ENCODE data around the gene HMGXB4.

HMGXB4 gene

DNA sequence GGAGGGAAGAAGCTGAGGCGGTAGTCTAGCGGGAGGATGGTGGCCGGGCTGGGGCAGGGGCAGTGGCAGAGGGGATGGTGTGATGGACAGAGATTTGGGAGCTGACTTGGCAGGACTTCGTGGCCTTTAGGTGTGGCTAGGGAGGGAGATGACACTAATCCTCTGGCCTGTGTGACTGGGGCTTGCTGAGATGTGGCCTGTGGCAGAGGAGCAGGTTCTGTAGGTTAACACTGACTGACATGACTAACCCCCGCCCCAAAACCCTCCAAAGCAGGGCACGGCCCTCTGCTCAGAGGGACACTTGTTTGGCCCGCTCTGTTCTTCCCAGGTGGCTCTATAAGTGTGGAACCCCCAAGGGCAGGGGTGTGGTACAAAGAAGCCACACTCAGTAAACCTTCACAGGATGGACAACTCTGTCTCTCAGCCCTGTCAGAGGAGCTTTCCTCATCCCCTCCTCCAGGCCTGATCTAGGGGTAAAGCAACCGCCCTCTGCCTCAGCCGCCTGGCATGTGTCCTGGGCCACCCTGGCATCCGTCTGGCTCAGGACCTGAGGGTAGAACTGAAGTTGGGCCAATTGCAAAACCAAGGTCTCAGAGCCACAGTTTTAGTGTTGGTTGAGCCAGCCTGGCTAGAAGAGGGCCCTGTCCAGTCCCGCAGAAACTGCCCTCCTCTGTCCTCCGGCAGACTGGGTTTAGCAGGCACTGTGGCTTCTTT lies 58.0 kb downstream of the HMGXB4 start:
- peak overlapping the region; percentile 25 to 52 for H3K27ac ChIP-seq
- no peak for TF ChIP-seq CTCF (IDR thresholded peaks at IDR 0.05)
- DNase-seq (ENCODE audit: low spot score), result peak; percentile 71
- H3K4me3 ChIP-seq, result no peak overlapping the region

DNA sequence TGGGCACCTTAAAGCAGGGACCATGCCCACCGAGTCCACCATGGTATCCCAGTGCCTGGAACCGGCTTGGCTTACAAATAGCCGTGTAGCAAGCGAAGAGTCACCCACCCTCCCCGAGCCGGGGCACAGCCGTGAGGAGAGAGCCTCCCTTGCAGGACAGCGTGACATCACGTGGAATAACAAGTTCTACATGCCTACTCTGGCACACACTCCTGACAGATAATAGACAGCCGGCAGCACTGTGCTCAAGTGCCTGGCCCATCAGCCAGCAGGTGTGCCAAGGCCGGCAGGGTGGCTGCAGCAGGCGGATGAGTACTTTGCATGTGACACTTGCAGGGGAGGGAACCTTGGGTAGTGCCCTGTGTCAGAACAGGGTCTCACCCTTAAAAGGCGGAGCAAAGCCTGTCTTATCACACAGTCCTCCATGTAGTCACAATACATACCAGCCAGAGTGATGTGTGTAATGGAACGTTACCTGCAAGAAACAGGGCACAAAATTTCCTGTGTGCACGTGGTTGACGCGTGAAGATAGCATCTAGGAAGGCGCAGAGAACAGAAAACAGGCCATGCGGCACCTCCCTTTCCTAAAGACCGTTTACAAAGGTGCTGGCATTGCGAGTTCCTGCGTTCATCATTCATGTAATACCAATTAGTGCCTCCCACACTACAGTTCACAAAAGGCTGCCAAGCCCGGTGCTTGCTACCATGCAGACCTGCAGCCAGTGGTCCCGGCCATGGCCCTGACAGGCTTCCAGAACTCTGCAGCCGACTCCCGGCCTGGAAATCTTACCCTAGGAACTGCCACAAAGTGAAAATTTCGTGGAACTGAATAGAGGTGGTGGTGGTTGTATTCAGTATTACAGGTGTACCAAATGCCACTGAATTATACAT lies 58.8 kb downstream of the HMGXB4 start:
- peak; percentile 68 for DNase-seq (ENCODE audit: low spot score)
- no peak for TF ChIP-seq CTCF (IDR thresholded peaks at IDR 0.05)

DNA sequence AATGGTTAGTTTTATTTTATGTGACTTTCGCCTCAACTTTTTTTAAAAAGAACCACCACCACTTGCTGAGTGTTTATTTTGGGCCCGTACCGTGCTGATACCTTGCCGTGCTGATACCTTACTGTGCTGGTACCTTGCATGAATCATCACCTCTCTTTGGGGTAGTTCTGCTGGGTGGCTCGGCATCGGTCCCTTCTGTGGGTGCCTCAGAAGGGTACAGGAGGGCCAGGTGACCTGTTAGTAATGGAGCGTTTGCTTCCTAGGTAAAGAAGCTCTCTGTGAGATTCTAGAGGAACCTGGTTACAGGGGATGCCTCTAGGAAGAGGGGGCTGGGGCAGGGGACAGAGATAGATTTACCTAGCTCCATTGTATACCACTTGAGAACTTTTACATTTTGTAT lies 59.5 kb downstream of the HMGXB4 start:
- Histone ChIP-seq H3K4me3 (no peak overlapping the region), H3K27ac (no peak overlapping the region)
- DNase-seq (ENCODE audit: low spot score), result no peak
- no peak for TF ChIP-seq CTCF (IDR thresholded peaks at IDR 0.05)

More for the DNA sequence above, 58.8 kb downstream of the HMGXB4 start:
- no peak overlapping the region for H3K4me3 ChIP-seq
- H3K27ac ChIP-seq, result peak overlapping the region in 1 of 2 donors; percentile 52

GRCh38 chr22:35317680-35318290 lies 60.5 kb downstream of the HMGXB4 start:
- TF ChIP-seq CTCF (IDR thresholded peaks at IDR 0.05), result no peak

GRCh38 chr22:35318346-35319215 lies 61.3 kb downstream of the HMGXB4 start:
- TF ChIP-seq CTCF (IDR thresholded peaks at IDR 0.05), result no peak
- DNase-seq (ENCODE audit: low spot score), result no peak
- Histone ChIP-seq H3K4me3 (no peak overlapping the region), H3K27ac (no peak overlapping the region)

More at GRCh38 chr22:35317680-35318290, 60.5 kb downstream of the HMGXB4 start:
- Histone ChIP-seq H3K4me3 (no peak overlapping the region), H3K27ac (no peak overlapping the region)
- no peak for DNase-seq (ENCODE audit: low spot score)

- DNase-seq (ENCODE audit: low spot score), result no peak
- Histone ChIP-seq H3K27ac (no peak overlapping the region), H3K4me3 (no peak overlapping the region)
- no peak for TF ChIP-seq CTCF (IDR thresholded peaks at IDR 0.05)
These were observed 62.1 kb downstream of the HMGXB4 start for GRCh38 chr22:35319244-35319985.
